MCF 10A (cell line): ENCODE data around the gene TCL1A. TPM values are rescaled to one million over a fixed set of nuclear protein-coding genes. Genes with fewer than 3 reads are reported as not detected.
A peak's percentile ranks its signal among the peaks of the same experiment; 100 is the strongest.

Experiments used
- BruUV-seq: library from RNA; stranded (reverse); fragments of 400-500 nt; replicated peaks from 2 replicates; lab custom pipeline; 2021; lab: Mats Ljungman, UMichigan
- CTCF ChIA-PET: fragments of 300-600 bp; sonication (Branson Sonifier 250); formaldehyde crosslinking; extraction: SDS; loops from one replicate; lab custom pipeline; 2021; ENCODE audit warnings: antibody characterized with exemption, inconsistent platforms; lab: Yijun Ruan, JAX
- POLR2A ChIA-PET: fragments of 300-600, 350-650 bp; sonication (Branson Sonifier 250); formaldehyde crosslinking; extraction: SDS; loops from one replicate; lab custom pipeline; 2020; ENCODE audit warnings: antibody characterized with exemption, inconsistent platforms; lab: Yijun Ruan, JAX
- DNase-seq: peaks from one replicate; pipeline ENCODE4 v3.0.0-alpha.2; 2018; ENCODE audit not compliant: unreplicated experiment
- H3K27ac Mint-ChIP-seq: one replicate; pipeline ENCODE4 v1.8.0; 2022; ENCODE audit warnings: mild to moderate bottlenecking, low read depth, mixed read lengths; ENCODE audit not compliant: unreplicated experiment
- H3K27me3 Mint-ChIP-seq: one replicate; pipeline ENCODE4 v1.8.0; 2022; ENCODE audit warnings: mixed read lengths; ENCODE audit not compliant: insufficient read depth, unreplicated experiment
- H3K36me3 Mint-ChIP-seq: one replicate; pipeline ENCODE4 v1.8.0; 2022; ENCODE audit warnings: mild to moderate bottlenecking, moderate library complexity, mixed read lengths; ENCODE audit not compliant: insufficient read depth, unreplicated experiment
- H3K4me1 Mint-ChIP-seq: one replicate; pipeline ENCODE4 v1.8.0; 2022; ENCODE audit warnings: mixed read lengths; ENCODE audit not compliant: insufficient read depth, unreplicated experiment
- H3K4me3 Mint-ChIP-seq: one replicate; pipeline ENCODE4 v1.8.0; 2022; ENCODE audit warnings: mild to moderate bottlenecking, moderate library complexity, mixed read lengths; ENCODE audit not compliant: unreplicated experiment
- H3K9me3 Mint-ChIP-seq: one replicate; pipeline ENCODE4 v1.8.0; 2022; ENCODE audit warnings: mixed read lengths; ENCODE audit not compliant: unreplicated experiment
- CTCF ChIP-seq: fragments of 200-600 bp; IDR thresholded peaks from one replicate; pipeline ENCODE4 v1.8.0; 2022; ENCODE audit warnings: antibody characterized with exemption, mild to moderate bottlenecking; ENCODE audit not compliant: unreplicated experiment
- intact Hi-C: fragments of 100-400 bp; cut with micrococcal nuclease; formaldehyde crosslinking; loops from 2 replicates; pipeline ENCODE4 v1.14.1; 2022
- total RNA-seq: library from RNA; stranded (reverse); gene quantifications from 2 replicates; pipeline ENCODE4 v1.2.3, GENCODE V29; 2022

TCL1A gene
- total RNA-seq, 1 experiment from 2014 or later, result not detected

GRCh38 chr14:95722525-95723190 is 8.7 kb upstream of the TCL1A start:
- peak; percentile 62 for DNase-seq
- Mint-ChIP-seq H3K4me3 (no peak overlapping the region), H3K9me3 (peaks cover 16% of the 10 kb centered on the region), H3K4me1 (no peaks in the 10 kb centered on the region), H3K27me3 (peaks cover 53% of the 10 kb centered on the region), H3K36me3 (no peaks in the 10 kb centered on the region), H3K27ac (no peak overlapping the region)
- no TSS peak for BruUV-seq
- CTCF ChIA-PET, result interaction anchor here (0.6 to 1.0 kb wide), 3 partner anchors 14 to 109 kb away, joined by 3 read pairs; no protein-coding TSS in a partner anchor
- TF ChIP-seq CTCF, result no peak
- intact Hi-C loops, result no loop called here
- POLR2A ChIA-PET, result no interaction called here

- CTCF ChIA-PET, result no interaction called here
- no peak for DNase-seq
- Mint-ChIP-seq H3K4me1 (no peaks in the 10 kb centered on the region), H3K27ac (no peak overlapping the region), H3K27me3 (peaks cover 45% of the 10 kb centered on the region), H3K9me3 (no peaks in the 10 kb centered on the region), H3K4me3 (no peak overlapping the region), H3K36me3 (no peaks in the 10 kb centered on the region)
- TF ChIP-seq CTCF, result no peak
- intact Hi-C loops, result no loop called here
- POLR2A ChIA-PET, result no interaction called here
- BruUV-seq, result no TSS peak
These were observed 1.5 kb downstream of the TCL1A start for GRCh38 chr14:95712398-95712797.

GRCh38 chr14:95711476-95712176 is 2.3 kb downstream of the TCL1A start:
- Mint-ChIP-seq H3K4me3 (no peak overlapping the region), H3K27ac (no peak overlapping the region), H3K9me3 (no peaks in the 10 kb centered on the region), H3K27me3 (peaks cover 51% of the 10 kb centered on the region), H3K4me1 (no peaks in the 10 kb centered on the region), H3K36me3 (no peaks in the 10 kb centered on the region)
- no TSS peak for BruUV-seq
- TF ChIP-seq CTCF, result no peak
- POLR2A ChIA-PET, result no interaction called here
- no peak for DNase-seq
- CTCF ChIA-PET, result interaction anchor here (0.6 kb wide), 1 partner anchor 560 kb away, joined by 5 read pairs; no protein-coding TSS in a partner anchor
- intact Hi-C loops, result no loop called here

- TF ChIP-seq CTCF, result no peak
- POLR2A ChIA-PET, result no interaction called here
- no TSS peak for BruUV-seq
- DNase-seq, result no peak
- Mint-ChIP-seq H3K27ac (no peak overlapping the region), H3K4me3 (no peak overlapping the region), H3K4me1 (no peaks in the 10 kb centered on the region), H3K36me3 (no peaks in the 10 kb centered on the region), H3K9me3 (no peaks in the 10 kb centered on the region), H3K27me3 (peaks cover 65% of the 10 kb centered on the region)
- intact Hi-C loops, result no loop called here
- CTCF ChIA-PET, result no interaction called here
These were observed 3.8 kb downstream of the TCL1A start for GRCh38 chr14:95710106-95710505.
